OCI-LY7 (cell line): ENCODE measurements around the gene ZRSR2. TPM values are rescaled to one million over a fixed set of nuclear protein-coding genes. Genes with fewer than 3 reads are reported as not detected.

Experiments used
- BruUV-seq: library from RNA; stranded (reverse); fragments of 400-500 nt; replicated peaks from 2 replicates; lab custom pipeline; 2021; lab: Mats Ljungman, UMichigan
- CTCF ChIA-PET: fragments of 300-600 bp; sonication (Branson Sonifier 250); formaldehyde crosslinking; loops from one replicate; lab custom pipeline; 2022; ENCODE audit warnings: antibody characterized with exemption; ENCODE audit not compliant: unreplicated experiment; lab: Charles Lee
- POLR2A ChIA-PET: fragments of 300-600 bp; sonication (Branson Sonifier 250); formaldehyde crosslinking; loops from one replicate; lab custom pipeline; 2022; ENCODE audit warnings: antibody characterized with exemption; lab: Charles Lee
- DNase-seq: peaks from one replicate; pipeline ENCODE4 v3.0.0-alpha.2; 2015; ENCODE audit warnings: low spot score
- H2AFZ ChIP-seq: fragments of 200-600 bp; sonication (generic), shearing (Covaris generic); 2 replicates; pipeline ENCODE4 v1.6.1; 2014; ENCODE audit warnings: mild to moderate bottlenecking, antibody characterized with exemption, low read length, moderate library complexity
- H3K27ac ChIP-seq: fragments of 200-600 bp; sonication (generic); 2 replicates; pipeline ENCODE4 v1.5.1; 2014; ENCODE audit warnings: mixed run types, low read depth, mild to moderate bottlenecking, moderate library complexity, low read length, inconsistent platforms; ENCODE audit not compliant: poor library complexity, severe bottlenecking
- H3K36me3 ChIP-seq: fragments of 200-600 bp; sonication (generic); 2 replicates; pipeline ENCODE4 v1.6.1; 2014; ENCODE audit warnings: mild to moderate bottlenecking, antibody characterized with exemption, low read length, moderate library complexity, mixed read lengths; ENCODE audit not compliant: insufficient read depth
- H3K4me1 ChIP-seq: fragments of 200-600 bp; sonication (generic); 2 replicates; pipeline ENCODE4 v1.5.1; 2014; ENCODE audit warnings: mild to moderate bottlenecking, low read length; ENCODE audit not compliant: insufficient read depth, poor library complexity, severe bottlenecking
- H3K4me2 ChIP-seq: fragments of 200-600 bp; sonication (generic); 2 replicates; pipeline ENCODE4 v1.6.1; 2014; ENCODE audit warnings: mild to moderate bottlenecking, low read length
- H3K4me3 ChIP-seq: fragments of 200-600 bp; sonication (generic); 2 replicates; pipeline ENCODE4 v1.5.1; 2014; ENCODE audit warnings: mild to moderate bottlenecking, low read depth, low read length; ENCODE audit not compliant: poor library complexity, severe bottlenecking
- H3K79me2 ChIP-seq: fragments of 200-600 bp; sonication (generic); 2 replicates; pipeline ENCODE4 v1.6.1; 2016; ENCODE audit warnings: low read depth, mild to moderate bottlenecking, low read length, moderate library complexity, mixed read lengths; ENCODE audit not compliant: insufficient read depth
- H3K9me2 ChIP-seq: fragments of 200-600 bp; sonication (generic); 2 replicates; pipeline ENCODE4 v1.6.1; 2016; ENCODE audit warnings: mild to moderate bottlenecking, low read length, mixed read lengths; ENCODE audit not compliant: insufficient read depth
- H3K9me3 ChIP-seq: fragments of 200-600 bp; sonication (generic); 2 replicates; pipeline ENCODE4 v1.6.1; 2014; ENCODE audit warnings: mild to moderate bottlenecking, mixed run types, low read length, mixed read lengths
- H4K20me1 ChIP-seq: fragments of 200-600 bp; sonication (generic); 2 replicates; pipeline ENCODE4 v1.6.1; 2014; ENCODE audit warnings: mild to moderate bottlenecking, antibody characterized with exemption, low read length, moderate library complexity, mixed read lengths; ENCODE audit not compliant: insufficient read depth
- CTCF ChIP-seq: fragments of 200-600 bp; sonication (generic); conservative IDR thresholded peaks from 2 replicates; pipeline ENCODE4 v1.5.1; 2014; ENCODE audit warnings: mild to moderate bottlenecking, antibody characterized with exemption, low read length, moderate library complexity, mixed read lengths
- EZH2phosphoT487 ChIP-seq: fragments of 200-600 bp; sonication (generic); IDR thresholded peaks from 2 replicates; pipeline ENCODE4 v1.6.1; 2018; ENCODE audit warnings: low read depth, borderline replicate concordance, mild to moderate bottlenecking, mixed run types, antibody characterized with exemption, low read length, moderate library complexity, mixed read lengths
- intact Hi-C: fragments of 100-400 bp; cut with micrococcal nuclease; formaldehyde crosslinking; loops from one replicate; pipeline ENCODE4 v1.10.0; 2022; ENCODE audit not compliant: unreplicated experiment
- total RNA-seq, 2 experiments: library from RNA; depleted of rRNA in 1 of 2; stranded (reverse); fragments of >200 nt in 1 of 2; shearing (Covaris generic) in 1 of 2; gene quantifications; 2 replicates each; pipeline ENCODE4 v1.2.3, GENCODE V29; 2014 to 2022

ZRSR2 gene
- total RNA-seq, 2 experiments from 2014 or later = 6.2 to 14.0 TPM

- BruUV-seq = no TSS peak
- ChIA-PET CTCF (no interaction called here), POLR2A (interaction anchor here (0.7 to 1.4 kb wide), 9 partner anchors 9 to 246 kb away, joined by 3 to 4 read pairs (median 3); no protein-coding TSS in a partner anchor)
- H3K4me3 ChIP-seq = peak overlapping the region; percentile 83
- peak overlapping the region; percentile 99 for H3K4me2 ChIP-seq
- peaks cover 11% of the 10 kb centered on the region for H3K36me3 ChIP-seq
- H3K4me1 ChIP-seq = peaks cover 33% of the 10 kb centered on the region
- H2AFZ ChIP-seq = peak overlapping the region; percentile 98
- H3K27ac ChIP-seq = peak overlapping the region; percentile 95
- H3K79me2 ChIP-seq = peaks cover 21% of the 10 kb centered on the region; the same call in 1 of the 2 replicates
- H3K9me3 ChIP-seq = no peaks in the 10 kb centered on the region
- no peaks in the 10 kb centered on the region for H3K9me2 ChIP-seq
- intact Hi-C loops = loop anchor here (5.0 kb wide), 1 partner anchor 256 kb away; no protein-coding TSS in a partner anchor
- H4K20me1 ChIP-seq = no peaks in the 10 kb centered on the region
- peak; percentile 15 for DNase-seq
- TF ChIP-seq EZH2phosphoT487 = no peak
- no peak for TF ChIP-seq CTCF
Observed at GRCh38 chrX:15856222-15856587, 65.9 kb downstream of the ZRSR2 start.

- Histone ChIP-seq H3K4me3 (peak overlapping the region; percentile 83), H3K36me3 (peaks cover 6% of the 10 kb centered on the region), H3K4me1 (peaks cover 31% of the 10 kb centered on the region), H2AFZ (peak overlapping the region; percentile 98), H3K9me3 (no peaks in the 10 kb centered on the region), H3K79me2 (peaks cover 21% of the 10 kb centered on the region; the same call in 1 of the 2 replicates), H3K4me2 (peak overlapping the region; percentile 99), H3K9me2 (no peaks in the 10 kb centered on the region), H4K20me1 (no peaks in the 10 kb centered on the region), H3K27ac (peak overlapping the region; percentile 95)
- ChIA-PET CTCF (no interaction called here), POLR2A (interaction anchor here (0.7 to 1.4 kb wide), 9 partner anchors 9 to 245 kb away, joined by 3 to 4 read pairs (median 3); no protein-coding TSS in a partner anchor)
- DNase-seq = no peak
- intact Hi-C loops = loop anchor here (5.0 kb wide), 1 partner anchor 256 kb away; no protein-coding TSS in a partner anchor
- no TSS peak for BruUV-seq
- TF ChIP-seq CTCF = no peak
- no peak for TF ChIP-seq EZH2phosphoT487
Observed at GRCh38 chrX:15856636-15857035, 66.4 kb downstream of the ZRSR2 start.

- no peaks in the 10 kb centered on the region for H3K9me3 ChIP-seq
- no TSS peak for BruUV-seq
- TF ChIP-seq CTCF = no peak
- no peak for TF ChIP-seq EZH2phosphoT487
- no peak for DNase-seq
- no peaks in the 10 kb centered on the region for H3K9me2 ChIP-seq
- no peaks in the 10 kb centered on the region for H4K20me1 ChIP-seq
- ChIA-PET POLR2A (no interaction called here), CTCF (no interaction called here)
- peaks cover 11% of the 10 kb centered on the region; the same call in 1 of the 2 replicates for H3K79me2 ChIP-seq
- H2AFZ ChIP-seq = no peak overlapping the region
- no peaks in the 10 kb centered on the region; the same call in 1 of the 2 replicates for H3K36me3 ChIP-seq
- H3K4me1 ChIP-seq = peaks cover 17% of the 10 kb centered on the region
- no peak overlapping the region for H3K27ac ChIP-seq
- H3K4me2 ChIP-seq = no peak overlapping the region
- intact Hi-C loops = loop anchor here (5.0 kb wide), 1 partner anchor 254 kb away; no protein-coding TSS in a partner anchor
- no peak overlapping the region for H3K4me3 ChIP-seq
Observed at GRCh38 chrX:15858051-15858450, 67.8 kb downstream of the ZRSR2 start.
